Putamen (tissue), 1 donor: ENCODE data around the gene ZNF107.
"Not testable (repeated sequence)": the region's sequence is repeated elsewhere in the genome, so short reads cannot be mapped to it uniquely, and the experiment has no call there.

ENCODE experiments used
- DNase-seq: peaks from one replicate; pipeline ENCODE4 v3.0.0-alpha.2; 2016; ENCODE audit warnings: low spot score

Gene ZNF107

GRCh38 chr7:64736575-64736974, 70.6 kb downstream of the ZNF107 start:
- DNase-seq = no peak

GRCh38 chr7:64738403-64738802, 72.5 kb downstream of the ZNF107 start:
- DNase-seq = not testable (repeated sequence)

GRCh38 chr7:64738953-64739352, 73.0 kb downstream of the ZNF107 start:
- not testable (repeated sequence) for DNase-seq

GRCh38 chr7:64744680-64745079, 78.7 kb downstream of the ZNF107 start:
- no peak for DNase-seq

GRCh38 chr7:64747802-64748201, 81.9 kb downstream of the ZNF107 start:
- no peak for DNase-seq

GRCh38 chr7:64753032-64753431, 87.1 kb downstream of the ZNF107 start:
- DNase-seq = no peak

- no peak for DNase-seq
These were observed 89.9 kb downstream of the ZNF107 start for GRCh38 chr7:64755865-64756264.

- no peak for DNase-seq
These were observed 92.2 kb downstream of the ZNF107 start for GRCh38 chr7:64758151-64758550.
